AG09309 (cell line): Measurements from ENCODE around the gene ID4.

Experiments
- DNase-seq: peaks from one replicate; pipeline ENCODE4 v3.0.0-alpha.2; 2010; ENCODE audit warnings: low read depth
- H3K4me3 ChIP-seq: 2 replicates; pipeline ENCODE4 v1.5.1; 2011; ENCODE audit warnings: mild to moderate bottlenecking, low read depth, low read length, moderate library complexity; ENCODE audit not compliant: control insufficient read depth
- TF ChIP-seq, protein P1 (sequence below): IDR thresholded peaks from 2 replicates; pipeline ENCODE4 v1.5.1; 2011; ENCODE audit warnings: mild to moderate bottlenecking, low read depth, low read length, inconsistent platforms; ENCODE audit not compliant: insufficient read depth, control insufficient read depth; ENCODE audit errors: missing control alignments

Gene ID4

DNA sequence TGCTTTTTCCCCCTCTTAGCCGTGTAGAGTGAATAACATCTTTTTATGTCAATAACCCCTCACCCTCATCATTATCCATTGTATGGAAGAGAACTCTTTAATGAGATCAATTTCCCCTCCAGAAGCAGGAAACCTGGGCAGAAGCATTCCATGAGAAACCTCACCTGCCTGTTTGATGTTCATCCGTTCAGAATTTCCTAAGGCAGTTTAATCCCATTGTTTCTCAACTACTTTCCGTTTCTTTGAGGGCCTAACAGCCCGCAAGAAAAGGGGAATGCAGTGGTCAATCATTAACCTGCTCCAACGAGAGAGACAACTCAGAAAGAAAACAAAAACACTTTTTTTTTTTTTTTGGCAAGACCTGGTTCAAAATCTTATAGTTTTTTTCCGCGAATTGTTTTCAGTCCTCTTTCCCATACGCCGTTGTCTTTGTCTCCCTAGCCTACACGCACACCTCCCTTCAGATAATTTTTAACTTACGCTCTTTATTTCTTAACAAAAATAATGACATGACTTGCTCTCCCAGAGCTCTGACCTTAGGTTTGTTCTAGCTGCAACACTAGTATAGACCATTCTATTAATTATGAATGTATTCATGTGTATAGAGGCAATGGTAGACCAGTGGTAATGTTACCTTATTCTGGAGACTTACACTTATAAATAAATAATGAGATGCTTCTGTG is 25.6 kb upstream of the ID4 start:
- TF ChIP-seq, protein P1, sequence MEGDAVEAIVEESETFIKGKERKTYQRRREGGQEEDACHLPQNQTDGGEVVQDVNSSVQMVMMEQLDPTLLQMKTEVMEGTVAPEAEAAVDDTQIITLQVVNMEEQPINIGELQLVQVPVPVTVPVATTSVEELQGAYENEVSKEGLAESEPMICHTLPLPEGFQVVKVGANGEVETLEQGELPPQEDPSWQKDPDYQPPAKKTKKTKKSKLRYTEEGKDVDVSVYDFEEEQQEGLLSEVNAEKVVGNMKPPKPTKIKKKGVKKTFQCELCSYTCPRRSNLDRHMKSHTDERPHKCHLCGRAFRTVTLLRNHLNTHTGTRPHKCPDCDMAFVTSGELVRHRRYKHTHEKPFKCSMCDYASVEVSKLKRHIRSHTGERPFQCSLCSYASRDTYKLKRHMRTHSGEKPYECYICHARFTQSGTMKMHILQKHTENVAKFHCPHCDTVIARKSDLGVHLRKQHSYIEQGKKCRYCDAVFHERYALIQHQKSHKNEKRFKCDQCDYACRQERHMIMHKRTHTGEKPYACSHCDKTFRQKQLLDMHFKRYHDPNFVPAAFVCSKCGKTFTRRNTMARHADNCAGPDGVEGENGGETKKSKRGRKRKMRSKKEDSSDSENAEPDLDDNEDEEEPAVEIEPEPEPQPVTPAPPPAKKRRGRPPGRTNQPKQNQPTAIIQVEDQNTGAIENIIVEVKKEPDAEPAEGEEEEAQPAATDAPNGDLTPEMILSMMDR: no peak
- no peak for DNase-seq
- no peak overlapping the region for H3K4me3 ChIP-seq

DNA sequence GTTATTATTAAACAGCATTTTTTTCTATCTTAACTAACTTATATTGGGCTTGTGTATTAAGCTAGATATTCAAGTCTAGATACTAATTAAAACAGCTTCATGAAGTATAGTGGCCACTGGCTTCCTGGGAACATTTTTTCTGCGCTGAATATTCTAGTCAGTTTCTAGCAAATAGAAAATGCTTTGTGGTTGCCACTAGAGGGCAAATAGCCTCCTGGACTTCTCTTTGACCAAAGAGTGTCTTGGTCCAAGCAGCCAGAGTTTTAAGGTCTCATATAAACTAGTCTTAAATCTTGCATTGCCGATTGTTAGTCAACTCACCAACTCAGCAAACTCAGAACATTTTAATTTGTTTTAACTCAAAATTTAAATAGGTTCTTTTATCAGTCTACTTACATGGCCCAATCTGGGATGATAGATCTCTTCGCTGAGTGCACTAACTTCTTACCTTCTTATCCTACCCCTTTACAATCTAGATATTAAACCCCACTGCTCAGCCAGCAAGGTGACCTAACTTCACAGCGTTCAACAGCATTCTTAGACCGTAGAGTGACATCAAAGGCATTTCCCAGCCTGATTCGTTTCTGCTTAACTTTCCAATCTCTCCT is 24.6 kb upstream of the ID4 start:
- TF ChIP-seq, protein P1: peak; percentile 78
- no peak overlapping the region for H3K4me3 ChIP-seq
- DNase-seq: peak; percentile 46

GRCh38 chr6:19818805-19819204 is 18.4 kb upstream of the ID4 start:
- no peak overlapping the region for H3K4me3 ChIP-seq
- DNase-seq: no peak
- TF ChIP-seq, protein P1: no peak

- H3K4me3 ChIP-seq: no peak overlapping the region
- TF ChIP-seq, protein P1: no peak
- DNase-seq: no peak
Measured at GRCh38 chr6:19824058-19824807, 12.9 kb upstream of the ID4 start.

- TF ChIP-seq, protein P1: no peak
- no peak for DNase-seq
- no peak overlapping the region for H3K4me3 ChIP-seq
Measured at GRCh38 chr6:19827247-19827646, 9.9 kb upstream of the ID4 start.

GRCh38 chr6:19827903-19828302 is 9.3 kb upstream of the ID4 start:
- TF ChIP-seq, protein P1: no peak
- no peak for DNase-seq
- H3K4me3 ChIP-seq: no peak overlapping the region
